ENCODE results near the gene PPP1R15A. TPM values are rescaled to one million over a fixed set of nuclear protein-coding genes. Genes with fewer than 3 reads are reported as not detected.
"Not testable (repeated sequence)": the region's sequence is repeated elsewhere in the genome, so short reads cannot be mapped to it uniquely, and the experiment has no call there.

PPP1R15A gene
- total and polyA plus RNA-seq, 2 donors (not counting 1 experiment from before 2014, with no cell fraction given), result 46.3 to 166 TPM

- Histone ChIP-seq H3K9me3 (ENCODE audit: control insufficient read depth, insufficient read depth, low read depth, low read length) (no peaks in the 10 kb centered on the region), H3K36me3 (ENCODE audit: control insufficient read depth, insufficient read depth, low read length) (peaks cover 2% of the 10 kb centered on the region), H4K20me1 (ENCODE audit: control insufficient read depth, extremely low read depth, insufficient read depth, low read length) (no peaks in the 10 kb centered on the region), H3K9ac (ENCODE audit: insufficient read depth, low read length) (no peak overlapping the region), H3K4me3 (replicated peaks in 1 of 4; ENCODE audit: control extremely low read depth in 1 of 4, insufficient read depth in 1 of 4, low read depth in 3 of 4, low read length in 4 of 4) (no peak overlapping the region), H3K27ac (ENCODE audit: insufficient read depth, low read length) (no peak overlapping the region), H3K4me1 (ENCODE audit: control insufficient read depth, extremely low read depth, insufficient read depth, low read length) (no peaks in the 10 kb centered on the region), H3K27me3 (ENCODE audit: control insufficient read depth, insufficient read depth, low read length) (no peaks in the 10 kb centered on the region), H2AFZ (ENCODE audit: low read length) (no peak overlapping the region), H3K4me2 (ENCODE audit: extremely low read depth, insufficient read depth, low read length) (no peak overlapping the region), H3K79me2 (ENCODE audit: control insufficient read depth, insufficient read depth, low read length) (no peaks in the 10 kb centered on the region)
- no peak for DNase-seq (ENCODE audit: low read depth in 2 of 2)
- TF ChIP-seq EZH2 (IDR thresholded peaks at IDR 0.05; ENCODE audit: low read length, missing control alignments), result no peak
- no peak for TF ChIP-seq CTCF (conservative IDR thresholded peaks at IDR 0.05 in 1 of 2, IDR thresholded peaks at IDR 0.05 in 1 of 2; ENCODE audit: low read depth in 1 of 2, low read length in 2 of 2)
These were observed 26.8 kb upstream of the PPP1R15A start for GRCh38 chr19:48845384-48845783.

- not testable (repeated sequence) for DNase-seq (ENCODE audit: low read depth in 2 of 2); H3K36me3 ChIP-seq (ENCODE audit: control insufficient read depth, insufficient read depth, low read length); H3K4me2 ChIP-seq (ENCODE audit: extremely low read depth, insufficient read depth, low read length); H3K4me1 ChIP-seq (ENCODE audit: control insufficient read depth, extremely low read depth, insufficient read depth, low read length); H3K27me3 ChIP-seq (ENCODE audit: control insufficient read depth, insufficient read depth, low read length); H3K79me2 ChIP-seq (ENCODE audit: control insufficient read depth, insufficient read depth, low read length); H3K9ac ChIP-seq (ENCODE audit: insufficient read depth, low read length); H3K27ac ChIP-seq (ENCODE audit: insufficient read depth, low read length); H3K9me3 ChIP-seq (ENCODE audit: control insufficient read depth, insufficient read depth, low read depth, low read length); H3K4me3 ChIP-seq (replicated peaks in 1 of 4; ENCODE audit: control extremely low read depth in 1 of 4, insufficient read depth in 1 of 4, low read depth in 3 of 4, low read length in 4 of 4); H2AFZ ChIP-seq (ENCODE audit: low read length); H4K20me1 ChIP-seq (ENCODE audit: control insufficient read depth, extremely low read depth, insufficient read depth, low read length)
These were observed 25.6 kb upstream of the PPP1R15A start for GRCh38 chr19:48846659-48847058.

- no peak for DNase-seq (ENCODE audit: low read depth in 2 of 2)
- TF ChIP-seq CTCF (conservative IDR thresholded peaks at IDR 0.05 in 1 of 2, IDR thresholded peaks at IDR 0.05 in 1 of 2; ENCODE audit: low read depth in 1 of 2, low read length in 2 of 2) (no peak), EZH2 (IDR thresholded peaks at IDR 0.05; ENCODE audit: low read length, missing control alignments) (no peak)
- Histone ChIP-seq H3K27ac (ENCODE audit: insufficient read depth, low read length) (no peak overlapping the region), H4K20me1 (ENCODE audit: control insufficient read depth, extremely low read depth, insufficient read depth, low read length) (no peaks in the 10 kb centered on the region), H3K27me3 (ENCODE audit: control insufficient read depth, insufficient read depth, low read length) (no peaks in the 10 kb centered on the region), H3K36me3 (ENCODE audit: control insufficient read depth, insufficient read depth, low read length) (peaks cover 9% of the 10 kb centered on the region), H3K4me2 (ENCODE audit: extremely low read depth, insufficient read depth, low read length) (no peak overlapping the region), H3K9ac (ENCODE audit: insufficient read depth, low read length) (no peak overlapping the region), H3K4me1 (ENCODE audit: control insufficient read depth, extremely low read depth, insufficient read depth, low read length) (no peaks in the 10 kb centered on the region), H3K79me2 (ENCODE audit: control insufficient read depth, insufficient read depth, low read length) (no peaks in the 10 kb centered on the region), H2AFZ (ENCODE audit: low read length) (no peak overlapping the region), H3K4me3 (replicated peaks in 1 of 4; ENCODE audit: control extremely low read depth in 1 of 4, insufficient read depth in 1 of 4, low read depth in 3 of 4, low read length in 4 of 4) (no peak overlapping the region), H3K9me3 (ENCODE audit: control insufficient read depth, insufficient read depth, low read depth, low read length) (no peaks in the 10 kb centered on the region)
These were observed 19.9 kb upstream of the PPP1R15A start for GRCh38 chr19:48852292-48852691.

Measured in fibroblast of lung (primary cell).